GM12892 (cell line): ENCODE data around the gene SLC9A4.

Experiments used
- POLR2A ChIP-seq: IDR thresholded peaks from 2 replicates; pipeline ENCODE4 v1.6.1; 2011; ENCODE audit warnings: low read depth, low read length, control low read depth
- TAF1 ChIP-seq: IDR thresholded peaks from 2 replicates; pipeline ENCODE4 v1.6.1; 2011; ENCODE audit warnings: low read depth, mild to moderate bottlenecking, control low read depth, low read length, borderline replicate concordance

DNA sequence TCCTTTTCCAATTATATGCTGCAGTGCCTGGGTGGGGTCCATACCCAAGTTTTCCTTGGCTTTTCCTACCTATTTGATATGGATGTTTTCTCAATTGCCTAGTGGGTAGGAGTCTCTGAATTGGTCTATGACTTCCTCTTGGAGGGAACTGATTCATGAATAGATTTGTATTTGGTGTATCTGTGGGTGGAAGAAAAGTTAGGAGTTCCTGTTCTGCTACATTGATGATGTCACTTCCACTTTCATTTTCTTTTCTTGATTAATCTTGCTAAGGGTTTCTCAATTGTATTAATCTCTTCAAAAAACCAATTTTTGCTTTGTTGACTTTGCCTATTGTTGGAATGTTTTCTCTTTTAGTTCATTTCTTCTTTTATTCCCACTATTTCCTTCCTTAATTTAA, 108.9 kb downstream of the SLC9A4 start:
- TF ChIP-seq POLR2A (no peak), TAF1 (no peak)
